ENCODE results near the gene XYLT1. TPM values are rescaled to one million over a fixed set of nuclear protein-coding genes. Genes with fewer than 3 reads are reported as not detected.
A peak's percentile ranks its signal among the peaks of the same experiment; 100 is the strongest.
"Not testable (repeated sequence)": the region's sequence is repeated elsewhere in the genome, so short reads cannot be mapped to it uniquely, and the experiment has no call there.

Gene XYLT1
- total RNA-seq, 2 donors from 2014 or later = 24.2 to 28.6 TPM

GRCh38 chr16:17312094-17312710, 158.6 kb downstream of the XYLT1 start:
- intact Hi-C loops (cut with DNase I, micrococcal nuclease) = no loop called here
- ATAC-seq (peak; percentile 97), DNase-seq (peak; percentile 84 to 91)

GRCh38 chr16:17311333-17312093, 159.2 kb downstream of the XYLT1 start:
- intact Hi-C loops (cut with DNase I, micrococcal nuclease) = no loop called here
- ATAC-seq (no peak), DNase-seq (no peak)

- ATAC-seq (no peak), DNase-seq (no peak)
- intact Hi-C loops (cut with DNase I, micrococcal nuclease) = loop anchor here in 1 of 2 donors (10.0 kb wide), 1 partner anchor 155 kb away; no protein-coding TSS in a partner anchor
These were observed 161.2 kb downstream of the XYLT1 start for GRCh38 chr16:17309510-17309909.

- intact Hi-C loops (cut with DNase I, micrococcal nuclease) = loop anchor here in 1 of 2 donors (10.0 kb wide), 1 partner anchor 157 kb away; no protein-coding TSS in a partner anchor
- DNase-seq (no peak), ATAC-seq (no peak)
These were observed 162.6 kb downstream of the XYLT1 start for GRCh38 chr16:17308186-17308585.

- ATAC-seq = no peak
- intact Hi-C loops (cut with DNase I, micrococcal nuclease) = loop anchor here in 1 of 2 donors (10.0 kb wide), 1 partner anchor 157 kb away; no protein-coding TSS in a partner anchor
- DNase-seq = no peak
These were observed 163.3 kb downstream of the XYLT1 start for GRCh38 chr16:17307504-17307903.

- intact Hi-C loops (cut with DNase I, micrococcal nuclease) = loop anchor here in 1 of 2 donors (10.0 kb wide), 1 partner anchor 158 kb away; no protein-coding TSS in a partner anchor
- DNase-seq = no peak
- ATAC-seq = no peak
These were observed 164.0 kb downstream of the XYLT1 start for GRCh38 chr16:17306745-17307144.

GRCh38 chr16:17306211-17306610, 164.5 kb downstream of the XYLT1 start:
- DNase-seq, ATAC-seq: not testable (repeated sequence)
- intact Hi-C loops (cut with DNase I, micrococcal nuclease) = loop anchor here in 1 of 2 donors (10.0 kb wide), 1 partner anchor 159 kb away; no protein-coding TSS in a partner anchor

GRCh38 chr16:17305694-17306093, 165.1 kb downstream of the XYLT1 start:
- DNase-seq (no peak), ATAC-seq (no peak)
- intact Hi-C loops (cut with DNase I, micrococcal nuclease) = loop anchor here in 1 of 2 donors (10.0 kb wide), 1 partner anchor 159 kb away; no protein-coding TSS in a partner anchor

GRCh38 chr16:17304491-17305119, 166.2 kb downstream of the XYLT1 start:
- intact Hi-C loops (cut with DNase I, micrococcal nuclease) = loop anchor here in 1 of 2 donors (10.0 kb wide), 1 partner anchor 160 kb away; no protein-coding TSS in a partner anchor
- DNase-seq (peak; percentile 24 to 60), ATAC-seq (peak; percentile 71)

GRCh38 chr16:17304106-17304490, 166.7 kb downstream of the XYLT1 start:
- ATAC-seq = peak; percentile 60
- intact Hi-C loops (cut with DNase I, micrococcal nuclease) = loop anchor here in 1 of 2 donors (10.0 kb wide), 1 partner anchor 161 kb away; no protein-coding TSS in a partner anchor
- DNase-seq = no peak

GRCh38 chr16:17303101-17303500, 167.7 kb downstream of the XYLT1 start:
- DNase-seq = peak; percentile 58 to 68
- ATAC-seq = peak; percentile 76
- intact Hi-C loops (cut with DNase I, micrococcal nuclease) = loop anchor here in 1 of 2 donors (10.0 kb wide), 1 partner anchor 162 kb away; no protein-coding TSS in a partner anchor

GRCh38 chr16:17302620-17303019, 168.1 kb downstream of the XYLT1 start:
- no peak for ATAC-seq
- DNase-seq = no peak
- intact Hi-C loops (cut with DNase I, micrococcal nuclease) = loop anchor here in 1 of 2 donors (10.0 kb wide), 1 partner anchor 162 kb away; no protein-coding TSS in a partner anchor

- DNase-seq = no peak
- intact Hi-C loops (cut with DNase I, micrococcal nuclease) = loop anchor here in 1 of 2 donors (10.0 kb wide), 1 partner anchor 163 kb away; no protein-coding TSS in a partner anchor
- ATAC-seq = no peak
These were observed 168.5 kb downstream of the XYLT1 start for GRCh38 chr16:17302214-17302613.

GRCh38 chr16:17301593-17302135, 169.1 kb downstream of the XYLT1 start:
- ATAC-seq = peak; percentile 43
- peak; percentile 38 to 46 for DNase-seq
- intact Hi-C loops (cut with DNase I, micrococcal nuclease) = loop anchor here in 1 of 2 donors (10.0 kb wide), 1 partner anchor 163 kb away; no protein-coding TSS in a partner anchor

- no peak for ATAC-seq
- DNase-seq = no peak
- intact Hi-C loops (cut with DNase I, micrococcal nuclease) = loop anchor here in 1 of 2 donors (10.0 kb wide), 1 partner anchor 164 kb away; no protein-coding TSS in a partner anchor
These were observed 169.6 kb downstream of the XYLT1 start for GRCh38 chr16:17301184-17301583.

- no peak for ATAC-seq
- no peak for DNase-seq
- intact Hi-C loops (cut with DNase I, micrococcal nuclease) = loop anchor here in 1 of 2 donors (10.0 kb wide), 1 partner anchor 165 kb away; no protein-coding TSS in a partner anchor
These were observed 171.0 kb downstream of the XYLT1 start for GRCh38 chr16:17299790-17300189.

- intact Hi-C loops (cut with DNase I, micrococcal nuclease) = no loop called here
- no peak for DNase-seq
- no peak for ATAC-seq
These were observed 172.5 kb downstream of the XYLT1 start for GRCh38 chr16:17298238-17298637.

- DNase-seq = no peak
- intact Hi-C loops (cut with DNase I, micrococcal nuclease) = no loop called here
- no peak for ATAC-seq
These were observed 174.3 kb downstream of the XYLT1 start for GRCh38 chr16:17296431-17296830.

Measured in left colon (tissue), 2 donors.